NT2/D1 (cell line): ENCODE results near the gene TMEM100.

ENCODE experiments used
- DNase-seq: peaks from one replicate; pipeline ENCODE4 v3.0.0-alpha.2; 2011; ENCODE audit warnings: low read depth, low spot score
- H3K27me3 ChIP-seq: 2 replicates; pipeline ENCODE4 v1.6.0; 2011; ENCODE audit warnings: mild to moderate bottlenecking; ENCODE audit not compliant: insufficient read length, insufficient read depth
- H3K36me3 ChIP-seq: 2 replicates; pipeline ENCODE4 v1.6.1; 2011; ENCODE audit warnings: mild to moderate bottlenecking, low read length, mixed read lengths; ENCODE audit not compliant: insufficient read depth, insufficient read length
- H3K4me1 ChIP-seq: 2 replicates; pipeline ENCODE4 v1.5.1; 2011; ENCODE audit not compliant: insufficient read depth, insufficient read length
- H3K4me3 ChIP-seq: 2 replicates; pipeline ENCODE4 v1.5.1; 2011; ENCODE audit warnings: low read depth; ENCODE audit not compliant: insufficient read length
- H3K9ac ChIP-seq: 2 replicates; pipeline ENCODE4 v1.6.0; 2011; ENCODE audit warnings: low read depth; ENCODE audit not compliant: insufficient read length
- H3K9me3 ChIP-seq: 2 replicates; pipeline ENCODE4 v1.5.1; 2011; ENCODE audit warnings: mild to moderate bottlenecking, low read length; ENCODE audit not compliant: insufficient read depth
- SUZ12 ChIP-seq: IDR thresholded peaks from 2 replicates; pipeline ENCODE4 v1.6.1; 2011; ENCODE audit not compliant: insufficient read length, insufficient read depth; ENCODE audit errors: extremely low read depth
- YY1 ChIP-seq: IDR thresholded peaks from 2 replicates; pipeline ENCODE4 v1.6.1; 2011; ENCODE audit not compliant: insufficient read length, insufficient read depth
- ZNF274 ChIP-seq: IDR thresholded peaks from 2 replicates; pipeline ENCODE4 v1.6.1; 2011; ENCODE audit warnings: mild to moderate bottlenecking, low read depth, low read length

The TMEM100 gene

DNA sequence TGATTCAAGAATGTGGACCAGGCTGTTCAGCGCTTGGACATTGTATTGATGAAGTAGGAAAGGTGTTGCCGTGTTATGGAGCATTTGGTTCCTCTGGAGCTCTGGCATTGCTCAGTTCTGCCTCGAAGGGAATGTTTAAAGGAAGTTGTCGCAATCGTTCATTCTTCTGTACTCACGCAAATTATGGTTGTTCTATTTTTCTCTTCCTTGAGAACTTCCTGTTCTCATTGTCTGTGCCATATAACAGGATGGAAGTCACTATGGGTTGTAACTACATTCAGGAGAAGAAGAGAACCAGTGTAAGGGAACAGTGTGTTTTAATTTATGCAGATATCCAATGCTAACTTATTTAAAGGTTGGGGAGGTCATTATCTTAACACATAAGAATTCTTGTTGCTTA lies 41.2 kb upstream of the TMEM100 start:
- Histone ChIP-seq H3K9ac (no peak overlapping the region), H3K4me3 (no peak overlapping the region), H3K36me3 (peaks cover 10% of the 10 kb centered on the region), H3K27me3 (no peaks in the 10 kb centered on the region), H3K4me1 (no peaks in the 10 kb centered on the region), H3K9me3 (no peaks in the 10 kb centered on the region)
- DNase-seq: no peak
- no peak for TF ChIP-seq SUZ12
- no peak for TF ChIP-seq YY1
- TF ChIP-seq ZNF274: no peak

DNA sequence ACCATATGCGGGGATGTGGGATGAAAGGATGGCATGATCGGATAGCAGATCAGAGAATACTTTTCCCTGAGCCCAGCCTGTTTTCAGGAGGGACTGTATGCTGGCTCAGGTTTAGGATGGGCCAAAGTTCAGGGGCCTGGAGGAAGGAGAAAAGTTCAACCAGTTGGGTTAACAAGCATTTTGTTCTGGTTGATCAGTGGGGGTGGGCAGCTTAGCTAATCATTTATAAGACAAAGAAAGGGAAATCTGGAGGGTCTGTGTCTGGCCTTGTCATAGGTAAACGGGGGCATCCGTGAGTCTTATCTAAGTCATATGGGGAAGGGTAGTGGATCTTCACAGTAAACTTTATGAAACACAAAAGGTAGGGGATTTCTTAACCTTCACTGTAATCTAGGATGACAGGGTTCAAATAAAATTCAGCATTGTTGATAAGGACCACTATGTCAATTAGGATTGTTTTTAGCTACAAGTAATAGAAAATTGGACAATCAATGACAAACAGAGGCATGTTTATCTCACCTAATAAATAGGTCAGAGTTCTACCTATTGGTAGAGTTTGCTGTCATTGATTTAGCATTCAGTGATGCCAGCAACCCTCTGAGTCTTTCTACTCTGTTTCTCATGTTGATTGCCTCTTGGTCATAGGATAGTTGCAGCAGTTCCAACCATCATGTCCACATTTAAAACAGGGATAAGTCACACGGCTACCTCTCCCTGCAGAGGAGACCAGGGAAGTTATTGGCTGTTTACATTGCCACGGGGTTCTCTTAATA lies 39.6 kb upstream of the TMEM100 start:
- Histone ChIP-seq H3K9ac (no peak overlapping the region), H3K4me1 (no peaks in the 10 kb centered on the region), H3K4me3 (no peak overlapping the region), H3K9me3 (no peaks in the 10 kb centered on the region), H3K27me3 (no peaks in the 10 kb centered on the region), H3K36me3 (peaks cover 2% of the 10 kb centered on the region)
- no peak for TF ChIP-seq ZNF274
- TF ChIP-seq YY1: no peak
- no peak for TF ChIP-seq SUZ12
- no peak for DNase-seq

DNA sequence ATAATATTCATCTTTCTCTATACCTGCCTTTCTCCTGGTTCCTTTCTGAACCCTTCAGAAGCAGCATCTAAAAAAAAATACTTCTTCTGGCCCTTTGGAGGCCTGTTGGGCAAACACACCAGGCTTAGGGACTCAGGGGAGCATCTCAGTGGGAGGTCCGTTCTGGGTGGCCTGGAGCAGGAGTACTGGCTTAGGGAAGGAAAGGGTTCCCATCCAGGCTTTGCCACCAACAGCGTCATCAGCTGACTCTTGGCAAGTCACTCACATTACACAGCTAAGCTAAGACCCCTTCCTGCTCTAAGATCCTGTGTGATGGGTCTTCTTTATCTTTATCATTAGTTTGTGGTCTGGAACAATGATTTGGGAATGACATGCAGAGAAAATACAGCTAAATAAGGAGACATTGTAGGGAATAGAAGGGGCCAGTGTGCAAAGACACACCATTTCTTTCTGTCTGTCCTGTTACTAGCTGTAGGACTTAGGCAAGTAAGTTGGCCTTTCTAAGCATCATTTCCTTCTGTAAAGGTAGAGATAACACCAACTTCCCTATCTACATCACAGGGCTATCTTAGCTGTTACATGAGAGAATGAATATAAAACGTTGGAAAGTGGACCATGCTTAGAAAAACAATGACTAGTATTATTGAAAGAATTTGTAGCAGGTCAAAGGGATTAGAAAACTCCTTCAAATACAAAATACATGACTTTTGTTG lies 38.1 kb upstream of the TMEM100 start:
- TF ChIP-seq YY1 (no peak), ZNF274 (no peak), SUZ12 (no peak)
- Histone ChIP-seq H3K4me1 (no peaks in the 10 kb centered on the region), H3K9ac (no peak overlapping the region), H3K4me3 (no peak overlapping the region), H3K9me3 (no peaks in the 10 kb centered on the region), H3K36me3 (no peaks in the 10 kb centered on the region), H3K27me3 (no peaks in the 10 kb centered on the region)
- DNase-seq: no peak

DNA sequence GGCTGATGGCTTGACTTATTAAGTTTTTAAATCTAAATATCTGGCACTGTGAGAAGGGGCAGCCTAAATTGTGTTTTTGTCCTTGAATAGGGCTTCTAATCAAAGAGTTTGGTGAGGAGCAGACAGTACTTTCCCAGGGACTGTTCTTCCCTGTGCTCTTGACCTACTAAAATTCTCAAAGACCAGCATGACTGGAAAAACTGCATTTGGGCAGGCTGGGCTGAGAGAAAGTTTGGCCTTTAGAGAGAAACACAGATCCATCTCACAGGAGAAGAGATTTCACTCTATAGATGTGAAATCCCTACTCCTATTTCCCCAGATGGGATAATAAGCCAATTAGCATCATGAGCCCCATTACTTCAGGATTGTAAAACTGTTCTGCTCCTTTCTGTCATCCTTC lies 35.5 kb upstream of the TMEM100 start:
- Histone ChIP-seq H3K36me3 (peaks cover 9% of the 10 kb centered on the region), H3K4me1 (no peaks in the 10 kb centered on the region), H3K4me3 (no peak overlapping the region), H3K9me3 (no peaks in the 10 kb centered on the region), H3K27me3 (no peaks in the 10 kb centered on the region), H3K9ac (no peak overlapping the region)
- TF ChIP-seq YY1: no peak
- TF ChIP-seq ZNF274: no peak
- TF ChIP-seq SUZ12: no peak
- DNase-seq: no peak

DNA sequence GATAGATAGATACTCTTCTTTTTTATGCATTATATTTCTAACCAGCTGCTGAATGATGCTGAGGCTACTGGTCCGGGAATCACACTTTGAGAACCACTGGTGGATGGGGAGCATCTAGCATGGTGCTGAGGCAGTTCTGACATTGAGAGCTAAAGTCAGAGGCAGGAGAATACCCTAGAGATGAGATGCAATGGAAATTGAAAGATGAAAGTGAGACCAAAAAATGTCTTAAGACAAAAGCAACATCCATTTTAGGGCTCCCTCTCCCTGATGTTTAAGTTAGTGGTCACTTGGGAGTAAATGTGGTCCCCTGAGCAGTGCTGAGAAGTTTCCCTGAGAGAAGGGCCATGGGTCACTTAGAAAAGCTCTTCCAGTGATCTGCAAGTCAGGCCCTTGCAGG lies 35.0 kb upstream of the TMEM100 start:
- Histone ChIP-seq H3K4me1 (no peaks in the 10 kb centered on the region), H3K4me3 (no peak overlapping the region), H3K27me3 (no peaks in the 10 kb centered on the region), H3K9me3 (no peaks in the 10 kb centered on the region), H3K36me3 (peaks cover 10% of the 10 kb centered on the region), H3K9ac (no peak overlapping the region)
- TF ChIP-seq SUZ12: no peak
- no peak for DNase-seq

DNA sequence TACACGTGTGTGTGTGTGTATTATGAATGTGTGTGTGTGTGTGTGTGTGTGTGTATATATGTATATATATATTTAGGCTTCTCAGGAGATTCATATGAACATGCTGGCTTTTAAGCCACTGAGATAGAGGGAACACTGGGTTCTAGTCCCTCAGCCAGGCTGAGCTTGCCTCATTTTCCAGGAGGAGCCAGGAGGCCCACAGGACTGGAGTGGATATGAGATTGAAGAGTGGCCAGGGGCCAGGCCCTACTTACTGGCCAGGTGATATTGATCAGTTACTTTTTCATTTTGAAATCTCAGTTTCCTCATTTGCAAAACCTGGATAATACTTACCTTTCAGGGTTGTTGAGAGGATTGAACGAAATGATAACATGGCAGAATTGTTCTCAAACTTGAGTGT lies 34.0 kb upstream of the TMEM100 start:
- H3K9me3 ChIP-seq: no peaks in the 10 kb centered on the region
- H3K9ac ChIP-seq: no peak overlapping the region
- H3K36me3 ChIP-seq: peaks cover 10% of the 10 kb centered on the region
- TF ChIP-seq SUZ12 (no peak), ZNF274 (no peak), YY1 (no peak)
- DNase-seq: no peak
- no peaks in the 10 kb centered on the region for H3K27me3 ChIP-seq
- H3K4me1 ChIP-seq: no peaks in the 10 kb centered on the region
- no peak overlapping the region for H3K4me3 ChIP-seq

DNA sequence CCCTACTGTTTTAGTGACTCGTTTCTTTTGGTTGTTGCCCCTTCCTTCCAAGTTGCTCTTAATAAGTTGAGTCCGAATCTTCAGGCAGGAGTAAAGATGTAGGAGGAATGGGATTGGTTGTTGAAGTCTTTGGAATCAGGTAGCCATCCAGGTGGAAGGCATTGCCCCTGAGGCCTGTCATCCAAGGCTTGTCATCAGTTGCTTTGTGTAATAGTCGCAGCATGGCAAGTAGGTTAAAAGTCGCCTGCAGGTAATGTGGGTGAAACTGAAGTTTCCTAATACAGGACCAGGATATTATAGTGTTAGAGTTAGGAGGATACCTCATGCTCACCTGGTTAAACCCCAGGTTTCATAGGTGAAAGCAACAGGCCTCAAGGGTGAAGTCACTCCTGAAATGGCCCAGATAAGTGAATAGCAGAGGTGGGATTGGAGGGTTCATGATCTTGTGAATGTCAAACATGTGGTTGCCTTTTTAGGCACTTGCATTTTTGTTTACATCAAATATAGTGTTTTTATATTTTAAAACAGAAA lies 29.1 kb upstream of the TMEM100 start:
- Histone ChIP-seq H3K4me3 (peak overlapping the region; percentile 81), H3K9me3 (no peaks in the 10 kb centered on the region), H3K4me1 (no peaks in the 10 kb centered on the region), H3K9ac (peak overlapping the region; percentile 84), H3K27me3 (no peaks in the 10 kb centered on the region), H3K36me3 (peaks cover 10% of the 10 kb centered on the region)
- TF ChIP-seq YY1: no peak
- no peak for TF ChIP-seq SUZ12
- no peak for TF ChIP-seq ZNF274
- no peak for DNase-seq
